ENCODE results near the gene GPX2.

DNA sequence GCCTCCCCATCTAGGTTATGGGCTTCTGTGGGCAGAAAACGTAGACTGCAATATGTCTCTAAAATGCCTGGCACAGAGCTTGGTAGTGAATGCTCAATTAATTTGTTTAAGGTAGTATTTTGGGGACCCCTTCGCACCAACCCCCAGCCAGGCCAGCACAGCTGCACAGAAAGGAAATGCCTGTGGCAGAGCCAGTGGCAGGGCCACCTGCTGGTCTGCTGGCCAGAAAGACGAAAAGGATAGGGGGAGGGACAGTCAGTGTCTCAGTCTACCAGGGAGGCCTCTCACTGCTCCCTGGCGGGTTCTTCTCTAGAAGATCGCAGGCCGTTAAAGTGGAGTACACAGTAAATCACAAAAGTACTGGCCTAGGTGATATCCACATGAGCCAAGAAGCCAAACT lies 26.1 kb upstream of the GPX2 start:
- TF ChIP-seq EZH2phosphoT487 (IDR thresholded peaks at IDR 0.05; ENCODE audit: borderline replicate concordance, low read length) (no peak), EZH2 (IDR thresholded peaks at IDR 0.05; ENCODE audit: low read length, unreplicated experiment) (no peak)
- TF ChIP-seq, protein P1, sequence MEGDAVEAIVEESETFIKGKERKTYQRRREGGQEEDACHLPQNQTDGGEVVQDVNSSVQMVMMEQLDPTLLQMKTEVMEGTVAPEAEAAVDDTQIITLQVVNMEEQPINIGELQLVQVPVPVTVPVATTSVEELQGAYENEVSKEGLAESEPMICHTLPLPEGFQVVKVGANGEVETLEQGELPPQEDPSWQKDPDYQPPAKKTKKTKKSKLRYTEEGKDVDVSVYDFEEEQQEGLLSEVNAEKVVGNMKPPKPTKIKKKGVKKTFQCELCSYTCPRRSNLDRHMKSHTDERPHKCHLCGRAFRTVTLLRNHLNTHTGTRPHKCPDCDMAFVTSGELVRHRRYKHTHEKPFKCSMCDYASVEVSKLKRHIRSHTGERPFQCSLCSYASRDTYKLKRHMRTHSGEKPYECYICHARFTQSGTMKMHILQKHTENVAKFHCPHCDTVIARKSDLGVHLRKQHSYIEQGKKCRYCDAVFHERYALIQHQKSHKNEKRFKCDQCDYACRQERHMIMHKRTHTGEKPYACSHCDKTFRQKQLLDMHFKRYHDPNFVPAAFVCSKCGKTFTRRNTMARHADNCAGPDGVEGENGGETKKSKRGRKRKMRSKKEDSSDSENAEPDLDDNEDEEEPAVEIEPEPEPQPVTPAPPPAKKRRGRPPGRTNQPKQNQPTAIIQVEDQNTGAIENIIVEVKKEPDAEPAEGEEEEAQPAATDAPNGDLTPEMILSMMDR (conservative IDR thresholded peaks at IDR 0.05; ENCODE audit: low read depth, low read length) = no peak

Measured in PC-3 (cell line).